Trophoblast cell (in vitro differentiated cells and primary cell): ENCODE data around the gene POLD2.

Source experiments
- DNase-seq, 2 donors: peaks; one replicate each; pipeline ENCODE4 v3.0.0-alpha.2; 2016
- H2AFZ ChIP-seq: 2 replicates; pipeline ENCODE4 v1.6.1; 2013; ENCODE audit warnings: low read length, moderate library complexity, mild to moderate bottlenecking; ENCODE audit not compliant: insufficient read depth, poor library complexity
- H2AK5ac ChIP-seq: 2 replicates; pipeline ENCODE4 v1.6.1; 2013; ENCODE audit warnings: mild to moderate bottlenecking, low read length
- H2BK120ac ChIP-seq: 2 replicates; pipeline ENCODE4 v1.6.1; 2013; ENCODE audit warnings: low read length, mild to moderate bottlenecking, moderate library complexity; ENCODE audit not compliant: insufficient read depth, poor library complexity
- H2BK12ac ChIP-seq: 2 replicates; pipeline ENCODE4 v1.6.1; 2013; ENCODE audit warnings: mild to moderate bottlenecking, low read length, moderate library complexity
- H2BK5ac ChIP-seq: 2 replicates; pipeline ENCODE4 v1.6.1; 2013; ENCODE audit warnings: low read length, low read depth, moderate library complexity, mild to moderate bottlenecking; ENCODE audit not compliant: poor library complexity
- H3K14ac ChIP-seq: 2 replicates; pipeline ENCODE4 v1.6.1; 2013; ENCODE audit warnings: mild to moderate bottlenecking, low read length
- H3K18ac ChIP-seq: 2 replicates; pipeline ENCODE4 v1.6.1; 2013; ENCODE audit warnings: mild to moderate bottlenecking, low read length
- H3K23ac ChIP-seq: 2 replicates; pipeline ENCODE4 v1.6.1; 2013; ENCODE audit warnings: low read length
- H3K27ac ChIP-seq: 2 replicates; pipeline ENCODE4 v1.5.1; 2013; ENCODE audit warnings: low read depth, mild to moderate bottlenecking, inconsistent platforms, low read length, moderate library complexity
- H3K27me3 ChIP-seq: 2 replicates; pipeline ENCODE4 v1.6.1; 2013; ENCODE audit warnings: inconsistent platforms, mild to moderate bottlenecking, low read length, moderate library complexity; ENCODE audit not compliant: insufficient read depth
- H3K36me3 ChIP-seq, 2 experiments: 1 replicate in 1 of 2; 2 replicates in 1 of 2; pipeline ENCODE4 v1.6.1; 2013; ENCODE audit warnings: low read length in 2 of 2, mild to moderate bottlenecking in 2 of 2, moderate library complexity in 1 of 2; ENCODE audit not compliant: insufficient read depth in 2 of 2, control insufficient read depth in 1 of 2
- H3K4ac ChIP-seq: 2 replicates; pipeline ENCODE4 v1.6.1; 2013; ENCODE audit warnings: low read depth, mild to moderate bottlenecking, low read length, moderate library complexity
- H3K4me1 ChIP-seq, 2 experiments: 1 replicate in 1 of 2; 2 replicates in 1 of 2; pipeline ENCODE4 v1.6.1; 2013; ENCODE audit warnings: low read length in 2 of 2, mild to moderate bottlenecking in 2 of 2, moderate library complexity in 1 of 2; ENCODE audit not compliant: insufficient read depth in 2 of 2, control insufficient read depth in 1 of 2
- H3K4me2 ChIP-seq: 2 replicates; pipeline ENCODE4 v1.6.1; 2013; ENCODE audit warnings: inconsistent platforms, mild to moderate bottlenecking, low read length, moderate library complexity
- H3K4me3 ChIP-seq: 2 replicates; pipeline ENCODE4 v1.5.1; 2013; ENCODE audit warnings: mild to moderate bottlenecking, low read depth, low read length, inconsistent platforms
- H3K79me1 ChIP-seq: one replicate; pipeline ENCODE4 v1.6.1; 2013; ENCODE audit warnings: low read length
- H3K79me2 ChIP-seq: 2 replicates; pipeline ENCODE4 v1.6.1; 2013; ENCODE audit warnings: low read length, mild to moderate bottlenecking; ENCODE audit not compliant: control insufficient read depth, insufficient read depth, poor library complexity
- H3K9ac ChIP-seq: 2 replicates; pipeline ENCODE4 v1.6.1; 2013; ENCODE audit warnings: mild to moderate bottlenecking, low read length
- H3K9me3 ChIP-seq: 2 replicates; pipeline ENCODE4 v1.6.1; 2013; ENCODE audit warnings: low read depth, mild to moderate bottlenecking, control low read depth, inconsistent platforms, low read length; ENCODE audit not compliant: insufficient read depth
- H4K12ac ChIP-seq: 2 replicates; pipeline ENCODE4 v1.6.1; 2013; ENCODE audit warnings: low read depth, mild to moderate bottlenecking, low read length, moderate library complexity
- H4K8ac ChIP-seq: 2 replicates; pipeline ENCODE4 v1.6.1; 2013; ENCODE audit warnings: low read depth, mild to moderate bottlenecking, low read length, moderate library complexity
- H4K91ac ChIP-seq: one replicate; pipeline ENCODE4 v1.6.1; 2013; ENCODE audit warnings: low read depth, mild to moderate bottlenecking, low read length, moderate library complexity
- WGBS: extraction: QIAGEN DNeasy Blood & Tissue Kit; methylation state at CpG from one replicate; pipeline ENCODE4 v1.1.7; 2013; ENCODE audit warnings: missing lambda C conversion rate; ENCODE audit not compliant: insufficient read length, insufficient coverage; ENCODE audit errors: extremely low coverage; 5-methylcytosine and 5-hydroxymethylcytosine counted together

POLD2 gene

DNA sequence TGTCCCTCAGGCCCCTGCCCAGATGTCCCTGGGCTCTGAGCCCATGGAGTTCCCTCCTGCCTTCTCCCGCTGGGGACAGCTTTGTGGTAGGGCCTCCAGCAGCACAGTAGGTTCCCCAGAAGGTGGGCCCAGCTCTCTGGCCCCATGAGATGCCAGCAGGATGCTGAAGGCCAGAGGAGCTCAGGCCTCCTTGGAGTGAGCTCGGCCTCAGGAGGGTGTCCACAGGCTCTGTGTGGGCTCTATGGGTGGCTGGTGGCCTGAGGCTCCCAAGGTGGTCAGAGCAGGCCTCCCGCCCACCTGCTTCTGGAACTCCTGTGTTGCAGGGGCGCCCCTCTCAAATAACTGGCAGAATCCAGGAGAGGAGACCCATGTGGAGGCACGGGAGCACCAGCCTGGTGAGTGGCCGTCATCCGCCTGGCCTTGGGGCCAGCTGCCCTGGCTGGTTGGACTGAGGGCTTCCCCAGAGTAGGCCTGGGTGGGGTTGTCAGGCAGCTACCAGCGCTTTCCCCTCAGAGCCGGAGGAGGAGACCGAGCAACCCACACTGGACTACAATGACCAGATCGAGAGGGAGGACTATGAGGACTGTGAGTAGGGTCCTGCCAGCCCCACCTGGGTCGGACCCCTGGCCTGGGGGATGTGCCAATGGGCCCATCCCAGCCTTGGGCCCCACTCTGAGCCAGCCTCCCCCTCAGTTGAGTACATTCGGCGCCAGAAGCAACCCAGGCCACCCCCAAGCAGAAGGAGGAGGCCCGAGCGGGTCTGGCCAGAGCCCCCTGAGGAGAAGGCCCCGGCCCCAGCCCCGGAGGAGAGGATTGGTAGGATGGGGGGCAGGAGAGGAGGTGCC is 16.0 kb downstream of the POLD2 start:
- Histone ChIP-seq H3K9me3 (peaks cover 1% of the 10 kb centered on the region), H2BK12ac (no peak overlapping the region), H2BK5ac (no peak overlapping the region), H2AFZ (no peak overlapping the region), H3K79me1 (peaks cover 11% of the 10 kb centered on the region), H3K23ac (no peak overlapping the region), H2BK120ac (no peak overlapping the region), H3K14ac (no peak overlapping the region), H3K79me2 (no peaks in the 10 kb centered on the region), H3K4me2 (no peak overlapping the region), H3K36me3 (peaks cover 50 to 51% of the 10 kb centered on the region in 2 experiments), H4K91ac (no peak overlapping the region), H3K27ac (no peak overlapping the region), H3K4me1 (peaks cover 9 to 10% of the 10 kb centered on the region in 2 experiments), H3K18ac (no peak overlapping the region), H3K4ac (no peak overlapping the region), H4K12ac (no peak overlapping the region), H3K27me3 (peaks cover 4% of the 10 kb centered on the region), H2AK5ac (no peak overlapping the region), H3K4me3 (no peak overlapping the region), H3K9ac (no peak overlapping the region), H4K8ac (no peak overlapping the region)
- no CpG with 5 or more reads among the region's 18 CpGs for WGBS
- DNase-seq: no peak

DNA sequence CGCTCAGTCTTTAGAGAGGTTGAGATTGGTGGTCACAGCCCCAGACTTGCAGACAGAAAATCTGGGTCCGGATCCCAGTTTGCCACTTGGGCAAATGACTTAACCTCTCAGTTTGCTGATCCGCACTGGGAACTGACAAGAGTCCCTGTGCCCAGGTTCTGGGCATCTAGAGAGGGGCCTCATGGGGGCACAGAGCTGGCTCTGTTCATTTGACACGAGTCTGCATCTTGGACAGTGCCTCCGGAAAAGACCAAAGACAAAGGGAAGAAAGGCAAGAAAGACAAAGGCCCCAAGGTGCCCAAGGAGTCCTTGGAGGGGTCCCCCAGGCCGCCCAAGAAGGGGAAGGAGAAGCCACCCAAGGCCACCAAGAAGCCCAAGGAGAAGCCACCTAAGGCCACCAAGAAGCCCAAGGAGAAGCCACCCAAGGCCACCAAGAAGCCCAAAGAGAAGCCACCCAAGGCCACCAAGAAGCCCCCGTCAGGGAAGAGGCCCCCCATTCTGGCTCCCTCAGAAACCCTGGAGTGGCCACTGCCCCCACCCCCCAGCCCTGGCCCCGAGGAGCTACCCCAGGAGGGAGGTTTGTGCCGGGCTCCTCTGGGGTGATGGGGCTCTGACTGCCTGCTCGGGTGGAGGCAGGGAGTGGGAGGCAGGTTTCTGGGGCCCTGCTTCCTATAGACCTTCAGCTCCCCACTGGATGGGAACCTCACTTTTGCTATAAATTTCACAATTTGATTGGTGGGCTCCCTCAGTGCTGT is 16.9 kb downstream of the POLD2 start:
- no CpG with 5 or more reads among the region's 10 CpGs for WGBS

DNA sequence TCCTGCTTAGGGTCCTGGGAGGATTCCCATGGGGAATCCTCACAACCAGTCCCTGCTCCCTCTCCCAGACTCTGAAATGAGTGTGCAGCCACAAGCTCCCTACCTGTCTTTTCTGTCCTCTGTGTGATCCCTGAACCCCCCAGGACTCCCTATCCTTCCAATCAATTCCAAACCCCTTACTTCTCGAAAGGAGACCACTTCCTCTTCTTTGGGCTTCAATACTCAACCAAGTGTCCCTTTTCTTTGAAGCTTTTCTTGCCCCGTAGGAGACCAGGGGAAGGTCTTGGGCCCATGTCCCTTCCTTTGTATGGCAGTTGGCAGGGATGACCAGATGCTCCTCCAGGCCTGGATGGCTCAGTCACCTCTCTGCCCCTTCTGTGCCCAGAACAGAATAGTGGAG is 17.5 kb downstream of the POLD2 start:
- Histone ChIP-seq H3K4me2 (no peak overlapping the region), H3K14ac (no peak overlapping the region), H3K18ac (no peak overlapping the region), H4K91ac (no peak overlapping the region), H4K12ac (no peak overlapping the region), H4K8ac (no peak overlapping the region), H3K27me3 (peaks cover 4% of the 10 kb centered on the region), H3K36me3 (peaks cover 36 to 37% of the 10 kb centered on the region in 2 experiments), H2BK5ac (no peak overlapping the region), H3K79me1 (peaks cover 11% of the 10 kb centered on the region), H3K9me3 (peaks cover 1% of the 10 kb centered on the region), H3K4me3 (no peak overlapping the region), H2BK12ac (no peak overlapping the region), H2AK5ac (no peak overlapping the region), H3K4me1 (peaks cover 9 to 10% of the 10 kb centered on the region in 2 experiments), H3K79me2 (no peaks in the 10 kb centered on the region), H3K4ac (no peak overlapping the region), H3K23ac (no peak overlapping the region), H2BK120ac (no peak overlapping the region), H3K27ac (no peak overlapping the region), H2AFZ (no peak overlapping the region), H3K9ac (no peak overlapping the region)
- no peak for DNase-seq
- WGBS: no CpG with 5 or more reads among the region's 2 CpGs

More for the DNA sequence above, 16.9 kb downstream of the POLD2 start:
- H3K27me3 ChIP-seq: peaks cover 4% of the 10 kb centered on the region
- H4K91ac ChIP-seq: no peak overlapping the region
- no peak overlapping the region for H2BK5ac ChIP-seq
- H3K18ac ChIP-seq: no peak overlapping the region
- H2AFZ ChIP-seq: no peak overlapping the region
- no peak overlapping the region for H2AK5ac ChIP-seq
- peaks cover 9 to 10% of the 10 kb centered on the region in 2 experiments for H3K4me1 ChIP-seq
- DNase-seq: no peak
- H3K36me3 ChIP-seq: peaks cover 42 to 43% of the 10 kb centered on the region in 2 experiments
- H3K23ac ChIP-seq: no peak overlapping the region
- H4K8ac ChIP-seq: no peak overlapping the region
- no peak overlapping the region for H3K27ac ChIP-seq
- no peak overlapping the region for H3K9ac ChIP-seq
- no peaks in the 10 kb centered on the region for H3K79me2 ChIP-seq
- H3K4ac ChIP-seq: no peak overlapping the region
- peaks cover 1% of the 10 kb centered on the region for H3K9me3 ChIP-seq
- H3K79me1 ChIP-seq: peaks cover 11% of the 10 kb centered on the region
- no peak overlapping the region for H2BK12ac ChIP-seq
- no peak overlapping the region for H4K12ac ChIP-seq
- H3K14ac ChIP-seq: no peak overlapping the region
- H3K4me3 ChIP-seq: no peak overlapping the region
- no peak overlapping the region for H3K4me2 ChIP-seq
- no peak overlapping the region for H2BK120ac ChIP-seq

GRCh38 chr7:44104860-44105771 is 18.2 kb downstream of the POLD2 start:
- H3K4me2 ChIP-seq: peak overlapping the region; percentile 71
- no peak overlapping the region for H3K27ac ChIP-seq
- peaks cover 4% of the 10 kb centered on the region for H3K27me3 ChIP-seq
- peak overlapping the region; percentile 18 for H2AFZ ChIP-seq
- H2BK120ac ChIP-seq: no peak overlapping the region
- peak overlapping the region; percentile 15 for H4K91ac ChIP-seq
- H2AK5ac ChIP-seq: peak overlapping the region; percentile 20
- no peak for DNase-seq
- peaks cover 9 to 10% of the 10 kb centered on the region in 2 experiments for H3K4me1 ChIP-seq
- peak overlapping the region; percentile 41 for H4K8ac ChIP-seq
- peaks cover 29 to 30% of the 10 kb centered on the region in 2 experiments for H3K36me3 ChIP-seq
- H2BK5ac ChIP-seq: no peak overlapping the region
- H4K12ac ChIP-seq: peak overlapping the region; percentile 35
- H2BK12ac ChIP-seq: peak overlapping the region; percentile 11
- H3K4me3 ChIP-seq: peak overlapping the region; percentile 71
- peak overlapping the region; percentile 18 for H3K18ac ChIP-seq
- no peaks in the 10 kb centered on the region for H3K79me2 ChIP-seq
- peak overlapping the region; percentile 11 for H3K4ac ChIP-seq
- peaks cover 1% of the 10 kb centered on the region for H3K9me3 ChIP-seq
- H3K79me1 ChIP-seq: peaks cover 11% of the 10 kb centered on the region
- WGBS: no CpG with 5 or more reads among the region's 28 CpGs
- H3K23ac ChIP-seq: no peak overlapping the region
- H3K14ac ChIP-seq: peak overlapping the region; percentile 70
- peak overlapping the region; percentile 45 for H3K9ac ChIP-seq
